HG03354 (cell line): ENCODE results near the gene AP3M1.

Source experiments
- ATAC-seq: cut with Tn5 transposase; IDR thresholded peaks from one replicate; pipeline ENCODE4 v1.9.1; 2021; ENCODE audit warnings: mild to moderate bottlenecking; ENCODE audit not compliant: unreplicated experiment, poor library complexity, severe bottlenecking

Gene AP3M1

DNA sequence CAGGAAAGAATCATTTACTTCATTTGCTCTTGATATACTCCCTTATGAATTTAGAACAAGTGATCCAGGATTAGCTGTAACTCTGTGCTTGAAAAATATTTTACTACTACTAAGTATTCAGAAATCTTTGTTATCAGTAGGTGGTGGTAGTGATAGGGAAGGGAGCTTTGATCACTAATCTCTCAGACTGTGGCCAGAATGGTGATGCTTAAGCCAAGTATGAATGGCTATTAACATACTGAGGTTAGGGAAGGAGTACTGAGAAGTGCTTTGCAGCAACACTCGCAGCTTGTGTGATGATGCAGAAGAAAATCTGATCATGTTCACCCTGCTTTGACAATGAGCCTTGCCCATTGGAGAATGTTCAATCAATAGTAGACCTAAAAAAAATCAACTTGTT is 29.3 kb downstream of the AP3M1 start:
- no peak for ATAC-seq

DNA sequence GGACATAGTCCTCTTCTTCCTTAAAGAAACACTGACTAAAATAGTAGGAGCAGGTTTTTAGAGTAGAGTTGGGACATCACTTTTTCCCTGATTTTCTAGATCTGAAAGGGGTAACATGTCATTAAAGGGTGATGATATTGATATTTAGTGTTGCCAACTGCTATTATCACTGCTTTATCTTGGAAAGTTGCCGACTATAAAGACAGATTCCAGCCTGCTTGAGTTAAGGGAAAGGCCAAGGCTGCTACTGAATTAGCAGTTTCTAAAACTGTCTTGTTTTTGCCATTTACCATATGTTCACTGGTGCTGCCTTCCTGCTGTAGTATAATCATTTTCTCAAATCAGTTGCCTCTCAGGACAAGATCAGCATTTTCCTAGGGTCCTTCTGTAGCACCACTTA is 29.7 kb downstream of the AP3M1 start:
- no peak for ATAC-seq

DNA sequence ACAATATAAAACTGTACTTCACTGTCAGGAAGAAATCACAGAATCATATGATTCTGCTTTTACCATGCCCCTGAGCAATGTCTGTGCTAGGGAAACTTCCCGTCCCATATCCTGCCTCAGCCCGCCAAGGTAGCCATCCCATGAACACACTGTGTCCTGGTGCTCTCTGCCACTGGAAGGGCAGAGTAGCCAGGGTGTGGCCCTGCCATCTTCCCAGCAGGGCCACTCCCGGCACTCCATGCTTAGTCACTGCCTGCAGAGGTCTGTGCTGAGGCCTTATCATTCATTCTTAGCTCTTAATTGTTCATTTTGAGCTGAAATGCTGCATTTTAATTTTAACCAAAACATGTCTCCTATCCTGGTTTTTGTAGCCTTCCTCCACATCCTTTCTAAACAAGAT is 31.8 kb downstream of the AP3M1 start:
- no peak for ATAC-seq

DNA sequence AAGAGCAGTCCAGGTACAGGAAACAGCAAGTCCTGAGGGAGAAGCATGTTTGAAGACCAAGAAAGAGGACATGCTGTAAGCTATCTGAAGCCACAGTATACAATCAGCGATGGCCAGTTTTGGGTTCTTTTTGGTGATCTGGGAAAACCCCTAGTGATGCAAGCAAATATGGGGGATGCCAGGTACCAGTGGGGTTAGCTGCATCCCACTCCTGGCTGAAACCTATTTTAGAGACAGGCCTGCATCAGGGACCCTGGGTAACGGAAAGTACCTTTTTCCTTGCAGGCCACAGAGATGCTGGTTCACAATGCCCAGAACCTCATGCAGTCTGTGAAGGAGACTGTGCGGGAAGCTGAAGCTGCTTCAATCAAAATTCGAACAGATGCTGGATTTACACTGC is 32.9 kb downstream of the AP3M1 start:
- no peak for ATAC-seq

DNA sequence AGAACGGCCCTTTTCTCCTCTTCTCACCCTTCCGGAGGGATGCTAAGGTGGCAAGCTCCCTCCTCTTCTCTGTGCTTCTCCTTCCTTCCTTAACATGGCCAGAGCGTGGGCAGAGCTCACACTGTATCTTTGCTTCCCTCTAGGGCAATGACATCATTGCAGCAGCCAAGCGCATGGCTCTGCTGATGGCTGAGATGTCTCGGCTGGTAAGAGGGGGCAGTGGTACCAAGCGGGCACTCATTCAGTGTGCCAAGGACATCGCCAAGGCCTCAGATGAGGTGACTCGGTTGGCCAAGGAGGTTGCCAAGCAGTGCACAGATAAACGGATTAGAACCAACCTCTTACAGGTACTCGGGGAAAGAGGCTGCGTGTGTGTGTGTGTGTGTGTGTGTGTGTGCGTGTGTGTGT is 36.6 kb downstream of the AP3M1 start:
- ATAC-seq = no peak

DNA sequence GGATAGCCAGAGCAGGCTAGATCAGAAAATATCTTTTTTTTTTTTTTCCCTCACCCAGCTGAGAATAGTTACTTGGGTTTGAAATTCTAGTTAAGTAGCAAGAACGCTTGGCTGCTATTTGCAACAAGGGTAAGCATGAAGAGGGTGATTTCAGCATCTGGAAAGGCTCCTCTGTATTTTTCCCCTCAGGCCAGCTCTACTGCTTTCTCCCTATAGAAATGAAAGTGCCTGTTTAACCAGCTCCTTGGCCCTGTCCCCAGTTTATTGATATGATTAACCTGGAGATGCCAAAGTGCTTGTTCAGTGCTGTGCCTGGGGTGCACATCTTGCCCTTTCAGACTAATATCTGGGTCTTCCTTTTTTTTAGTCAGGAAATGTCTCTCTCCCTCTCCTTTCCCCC is 37.1 kb downstream of the AP3M1 start:
- no peak for ATAC-seq

DNA sequence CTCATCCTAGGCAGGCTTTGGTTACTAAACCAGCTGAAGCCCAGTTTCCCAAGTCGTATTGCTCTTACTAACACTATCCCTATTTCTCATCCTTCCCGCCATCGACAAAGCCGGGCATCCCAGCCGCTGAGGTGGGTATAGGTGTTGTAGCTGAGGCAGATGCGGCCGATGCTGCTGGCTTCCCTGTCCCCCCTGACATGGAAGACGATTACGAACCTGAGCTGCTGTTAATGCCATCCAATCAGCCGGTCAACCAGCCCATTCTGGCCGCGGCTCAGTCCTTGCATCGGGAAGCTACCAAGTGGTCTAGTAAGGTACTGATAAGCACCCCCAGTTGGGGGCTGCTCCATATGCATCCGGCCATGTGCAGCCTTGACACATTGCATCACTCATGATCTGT is 38.8 kb downstream of the AP3M1 start:
- ATAC-seq = no peak

DNA sequence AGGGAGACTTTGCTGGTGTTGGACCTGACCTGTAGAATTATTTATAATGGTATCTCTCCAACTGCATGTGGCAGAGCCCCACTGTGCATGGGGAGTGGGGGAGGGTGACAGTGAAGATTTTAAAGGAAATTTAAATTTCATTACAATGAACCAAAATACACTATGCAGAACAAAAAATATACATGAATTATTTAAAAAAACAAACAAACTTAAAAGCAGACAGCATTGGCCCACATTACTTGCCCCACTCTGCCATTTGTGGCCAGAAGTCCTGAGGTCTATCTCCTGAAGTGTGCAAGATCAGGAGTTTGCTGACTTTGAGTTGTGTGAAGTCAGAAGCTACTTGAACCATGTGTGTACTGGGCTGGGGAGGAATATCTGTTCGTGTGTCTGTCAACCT is 40.5 kb downstream of the AP3M1 start:
- no peak for ATAC-seq

DNA sequence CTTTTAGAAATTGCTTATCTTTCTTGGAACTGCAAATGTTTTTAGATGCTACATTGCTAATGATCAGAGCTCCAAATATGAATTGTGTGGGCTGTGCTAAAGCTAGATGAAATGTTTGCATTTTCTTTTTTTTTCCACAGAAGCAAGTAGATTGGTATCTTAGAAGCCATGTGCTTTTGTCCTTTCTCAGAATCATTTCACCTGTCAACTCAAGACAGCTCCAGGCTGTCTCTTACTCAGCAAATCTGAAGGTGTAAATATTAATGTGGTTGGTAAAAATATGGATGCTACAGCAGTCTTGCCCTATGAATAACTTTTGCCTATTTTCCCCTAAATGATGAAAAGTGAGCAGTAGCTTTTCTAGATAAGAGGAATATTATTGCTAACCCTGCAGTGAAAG is 41.2 kb downstream of the AP3M1 start:
- no peak for ATAC-seq

DNA sequence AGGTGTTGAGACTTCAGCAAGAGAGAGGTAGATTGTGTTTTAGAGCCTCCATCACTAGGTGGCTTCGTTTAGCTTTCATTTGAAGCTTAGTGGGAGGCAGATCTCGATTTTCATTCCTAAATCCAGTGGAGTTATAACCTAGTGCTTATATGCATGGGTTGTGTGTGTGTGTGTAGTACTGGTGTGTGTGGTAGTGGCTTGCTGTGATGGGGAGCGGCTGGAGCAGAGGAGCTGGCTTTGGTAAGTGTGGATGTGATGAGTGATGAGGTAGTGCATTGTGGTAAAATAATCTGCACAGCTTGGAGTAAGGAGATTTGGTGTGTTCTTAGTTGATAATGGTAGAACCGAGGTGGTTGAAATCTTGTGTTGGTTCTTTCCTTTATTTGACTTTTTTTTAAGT is 43.2 kb downstream of the AP3M1 start:
- ATAC-seq = no peak

DNA sequence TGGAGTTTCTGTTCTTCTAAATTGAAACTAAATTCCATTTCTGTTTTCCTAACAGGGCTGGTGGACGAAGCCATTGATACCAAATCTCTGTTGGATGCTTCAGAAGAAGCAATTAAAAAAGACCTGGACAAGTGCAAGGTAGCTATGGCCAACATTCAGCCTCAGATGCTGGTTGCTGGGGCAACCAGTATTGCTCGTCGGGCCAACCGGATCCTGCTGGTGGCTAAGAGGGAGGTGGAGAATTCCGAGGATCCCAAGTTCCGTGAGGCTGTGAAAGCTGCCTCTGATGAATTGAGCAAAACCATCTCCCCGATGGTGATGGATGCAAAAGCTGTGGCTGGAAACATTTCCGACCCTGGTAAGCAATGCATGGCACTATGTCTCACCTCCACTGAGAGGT is 45.6 kb downstream of the AP3M1 start:
- no peak for ATAC-seq

DNA sequence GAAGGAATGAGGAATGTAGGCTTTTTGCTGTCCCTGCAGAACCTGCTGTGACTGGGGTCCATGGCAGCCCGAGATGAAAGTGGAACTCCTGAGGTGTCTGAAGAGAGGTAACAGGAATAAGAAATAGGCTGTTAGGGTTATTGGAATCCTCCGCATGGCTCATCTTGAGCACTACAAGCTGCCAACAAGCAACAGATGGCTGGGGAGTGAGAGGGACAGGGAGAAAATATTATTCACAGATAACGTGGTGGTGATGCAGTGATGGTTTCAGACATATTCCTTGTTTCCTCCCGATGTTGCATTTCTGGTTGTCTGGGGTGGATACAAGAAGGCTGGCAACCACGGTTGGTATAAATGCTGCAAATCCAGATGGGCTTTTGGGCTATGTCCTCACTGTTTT is 46.1 kb downstream of the AP3M1 start:
- ATAC-seq = no peak

DNA sequence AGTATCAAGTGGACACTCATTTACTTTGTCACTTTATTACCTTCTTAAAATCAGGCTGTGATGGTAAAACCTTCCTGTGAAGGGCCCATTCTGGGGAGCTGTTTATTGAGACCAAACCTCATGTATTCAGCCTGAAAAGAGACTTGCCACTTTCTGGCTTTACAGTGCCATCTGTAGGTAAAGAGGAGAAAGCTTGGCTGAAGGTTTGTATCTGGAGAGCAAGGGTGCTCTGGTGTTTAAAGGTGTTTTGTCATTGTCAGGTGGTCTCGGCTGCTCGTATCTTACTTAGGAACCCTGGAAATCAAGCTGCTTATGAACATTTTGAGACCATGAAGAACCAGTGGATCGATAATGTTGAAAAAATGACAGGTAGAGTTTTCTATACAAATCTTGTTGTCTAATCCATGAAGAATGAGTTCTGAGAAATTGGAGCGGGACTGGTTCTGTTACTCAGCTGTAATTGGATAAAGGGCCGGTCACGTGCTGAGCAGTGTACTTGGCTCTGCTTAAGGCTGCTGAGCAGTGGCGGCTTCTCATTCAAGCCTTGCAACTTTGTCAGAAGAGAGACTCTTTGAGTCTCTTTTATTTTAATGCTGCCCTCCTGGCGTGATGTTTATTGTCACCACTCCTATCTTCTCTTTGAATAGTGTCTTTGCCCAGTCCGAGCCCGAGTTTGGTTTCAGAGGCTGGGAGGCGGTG is 46.9 kb downstream of the AP3M1 start:
- no peak for ATAC-seq

DNA sequence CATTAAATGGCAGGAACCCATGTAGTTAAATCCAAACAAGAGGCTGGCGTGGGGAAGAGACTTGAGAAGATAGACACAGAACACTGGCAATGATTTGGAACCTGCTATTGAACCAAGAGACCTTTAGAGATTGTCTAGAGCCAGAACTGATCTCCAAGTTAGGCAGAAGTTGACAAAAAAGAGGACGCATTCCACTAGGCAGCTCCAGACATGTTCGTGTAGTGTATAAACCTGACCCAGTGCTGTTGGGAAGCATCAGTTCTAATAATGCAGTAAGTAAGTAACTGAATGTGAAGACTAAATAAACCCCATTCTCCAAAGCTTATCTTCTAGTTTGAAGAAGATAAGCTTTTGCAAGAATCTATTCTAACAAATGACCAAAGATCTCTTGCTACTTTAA is 50.8 kb downstream of the AP3M1 start:
- no peak for ATAC-seq

DNA sequence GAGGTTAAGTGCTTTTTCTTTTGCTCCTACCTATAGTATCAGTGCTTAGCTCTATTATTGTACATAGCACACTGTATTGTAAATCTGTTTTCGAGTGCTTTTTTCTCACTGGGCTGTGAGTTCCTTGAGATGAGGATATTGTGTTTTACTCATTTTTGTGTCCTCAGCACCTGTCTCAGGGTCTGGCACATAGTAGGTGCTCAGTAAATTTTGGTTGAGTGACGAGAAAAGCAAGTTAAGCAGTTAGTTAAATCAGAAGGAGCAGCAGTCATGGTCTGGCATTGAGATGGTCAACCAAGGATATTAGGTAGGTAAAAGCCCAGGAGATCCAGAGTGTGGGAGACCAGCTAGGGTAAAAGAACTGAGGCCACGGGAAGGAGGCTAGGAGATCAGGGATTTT is 51.2 kb downstream of the AP3M1 start:
- no peak for ATAC-seq

DNA sequence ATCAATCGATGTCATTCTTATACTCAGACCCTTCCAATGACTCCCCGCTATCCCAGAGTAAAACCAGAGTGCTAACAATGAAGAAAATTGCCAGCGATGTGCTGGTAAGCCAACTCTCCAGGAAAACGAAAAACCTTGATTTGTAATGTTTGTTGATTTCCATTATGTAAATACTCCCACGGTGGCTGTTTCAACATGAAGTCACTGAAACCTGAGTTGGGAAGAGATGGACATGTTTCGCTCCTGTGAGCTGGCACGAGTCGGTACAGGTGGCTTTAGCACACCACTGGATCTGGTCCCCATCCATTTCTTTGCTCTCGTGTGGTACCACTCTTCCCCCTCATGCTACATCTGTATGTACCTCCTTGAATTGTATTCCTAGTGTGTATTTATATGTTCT is 52.9 kb downstream of the AP3M1 start:
- no peak for ATAC-seq

DNA sequence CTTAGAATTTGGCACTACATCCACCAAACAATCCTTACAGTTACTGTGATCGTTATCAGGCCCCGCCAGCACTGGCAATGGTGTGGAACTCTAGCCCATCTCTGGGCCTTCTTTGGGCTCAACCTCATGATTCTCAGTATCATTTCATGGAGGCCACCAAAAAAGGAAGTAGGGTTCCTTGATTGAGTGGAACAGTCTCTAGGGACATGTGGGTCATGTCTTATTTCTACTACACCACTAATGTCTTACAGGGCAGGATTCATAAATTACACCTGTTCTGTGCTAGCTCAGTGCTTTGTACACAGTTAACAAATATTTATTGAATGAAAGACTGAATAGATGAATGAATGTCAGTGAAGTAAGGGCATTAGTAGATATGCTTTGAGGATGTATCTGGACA is 53.9 kb downstream of the AP3M1 start:
- peak; percentile 97 for ATAC-seq

DNA sequence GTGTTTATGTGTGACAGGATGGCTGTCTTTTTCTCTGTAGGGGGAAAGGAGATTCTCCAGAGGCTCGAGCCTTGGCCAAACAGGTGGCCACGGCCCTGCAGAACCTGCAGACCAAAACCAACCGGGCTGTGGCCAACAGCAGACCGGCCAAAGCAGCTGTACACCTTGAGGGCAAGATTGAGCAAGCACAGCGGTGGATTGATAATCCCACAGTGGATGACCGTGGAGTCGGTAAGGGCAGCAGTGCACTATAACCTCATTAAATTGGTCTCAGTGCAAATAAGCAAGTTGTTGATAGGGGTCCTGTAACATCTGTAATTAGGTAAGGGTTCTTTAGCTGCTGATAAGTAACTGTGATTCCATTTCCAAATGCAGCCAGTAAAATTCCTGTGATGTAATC is 56.4 kb downstream of the AP3M1 start:
- no peak for ATAC-seq

DNA sequence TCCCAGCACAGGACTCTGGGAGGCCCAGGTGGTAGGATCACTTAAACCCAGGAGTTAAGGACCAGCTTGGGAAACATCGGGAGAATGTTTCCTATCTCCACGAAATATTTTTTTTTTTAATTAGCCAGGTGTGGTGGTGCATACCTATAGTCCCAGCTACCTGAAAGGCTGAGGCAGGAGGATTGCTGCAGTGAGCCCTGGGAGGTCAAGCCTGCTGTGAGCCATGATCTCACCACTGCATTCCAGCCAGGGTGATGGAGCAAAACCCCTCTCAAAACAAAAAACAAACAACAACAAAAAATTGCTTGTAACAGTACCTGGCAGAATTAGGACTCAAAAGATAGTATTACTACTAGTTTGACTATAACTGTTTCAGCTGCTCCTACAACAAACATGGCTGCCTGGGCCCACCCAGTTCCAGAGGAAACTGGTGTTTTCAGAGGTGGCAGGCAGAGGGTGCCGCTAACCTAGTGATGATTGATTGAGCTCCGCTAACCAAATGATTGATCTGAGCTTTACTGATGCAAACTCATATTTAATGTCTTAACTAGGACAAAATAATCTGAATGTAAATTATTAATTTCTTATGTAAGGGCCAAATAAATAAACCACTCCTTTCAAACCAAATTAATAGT is 57.0 kb downstream of the AP3M1 start:
- no peak for ATAC-seq

DNA sequence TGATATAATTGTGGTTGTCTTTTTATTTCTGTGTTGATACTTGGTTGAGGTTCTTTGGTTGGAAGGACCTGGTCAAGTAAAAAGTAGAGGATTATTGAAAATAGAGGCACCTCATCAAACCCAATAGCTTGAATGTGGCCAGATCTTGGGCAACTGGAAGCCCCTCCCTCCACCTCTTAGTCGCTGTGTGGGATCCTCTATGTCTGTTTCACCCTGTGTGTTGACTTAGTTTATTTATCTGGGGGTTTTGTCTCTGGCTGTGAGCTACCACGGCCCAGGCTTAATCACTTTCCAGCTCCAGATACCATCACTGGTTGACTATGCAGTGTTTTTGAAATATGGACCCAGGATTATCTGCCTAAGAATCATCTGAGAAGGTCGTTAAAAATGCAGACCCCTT is 58.3 kb downstream of the AP3M1 start:
- ATAC-seq = no peak

DNA sequence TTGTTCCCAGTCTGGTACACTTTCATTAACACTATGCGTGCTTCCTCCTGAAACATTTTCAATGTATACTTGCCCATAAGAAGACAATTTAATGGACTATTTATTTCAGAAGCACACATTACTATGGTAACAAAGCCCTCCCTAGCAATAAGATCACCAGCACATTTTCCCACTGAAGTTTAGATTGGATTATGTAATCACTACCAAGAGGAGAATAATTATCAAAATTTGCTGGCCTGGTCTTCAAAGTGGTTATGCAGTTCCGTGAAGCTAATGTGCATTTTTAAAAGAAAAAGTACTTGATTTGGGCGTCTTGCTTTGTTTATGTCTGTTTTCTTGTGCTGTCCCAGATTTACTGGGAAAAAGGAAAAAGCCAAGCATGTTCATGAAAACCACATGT is 61.9 kb downstream of the AP3M1 start:
- ATAC-seq = no peak

DNA sequence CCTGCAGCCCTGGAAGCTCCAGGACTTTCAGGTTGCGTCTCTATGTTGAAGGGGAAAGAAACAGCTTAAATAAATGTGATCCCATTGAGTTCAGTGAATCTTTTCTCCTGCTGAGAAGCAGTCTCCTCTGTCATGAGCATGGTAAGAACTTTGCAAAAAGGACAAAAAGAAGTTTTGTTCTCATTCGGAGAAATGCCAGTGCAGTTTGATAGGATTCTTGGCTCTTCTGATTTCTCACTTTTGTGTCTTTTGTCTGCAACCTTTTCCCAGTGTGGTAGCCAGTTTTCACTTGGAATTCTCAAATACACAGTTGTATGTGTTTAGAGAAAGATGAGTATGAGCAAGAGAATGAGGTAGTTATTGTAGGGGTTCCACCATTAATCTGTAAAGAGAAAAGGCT is 64.3 kb downstream of the AP3M1 start:
- ATAC-seq = no peak
